Neural cell (in vitro differentiated cells): ENCODE measurements around the gene ZDHHC14. TPM values are rescaled to one million over a fixed set of nuclear protein-coding genes. Genes with fewer than 3 reads are reported as not detected.

Experiments used
- H2AFZ ChIP-seq: fragments of 200-600, 300-800 bp; sonication (generic), shearing (Covaris generic); 2 replicates; pipeline ENCODE4 v1.6.0; 2014; ENCODE audit warnings: low read depth, mild to moderate bottlenecking, antibody characterized with exemption, low read length, moderate library complexity
- H3F3A ChIP-seq: fragments of 200-600 bp; shearing (Covaris generic); 2 replicates; pipeline ENCODE4 v1.6.1; 2016; ENCODE audit warnings: mild to moderate bottlenecking, moderate library complexity, mixed read lengths, antibody characterized with exemption, low read length; ENCODE audit not compliant: insufficient read depth, poor library complexity, severe bottlenecking
- H3K27ac ChIP-seq: fragments of 200-600, 300-800 bp; sonication (generic), shearing (Covaris generic); 2 replicates; pipeline ENCODE4 v1.5.1; 2014; ENCODE audit warnings: mild to moderate bottlenecking, low read length, moderate library complexity
- H3K27me3 ChIP-seq: fragments of 300-800, 200-600 bp; sonication (generic), shearing (Covaris generic); 2 replicates; pipeline ENCODE4 v1.6.0; 2014; ENCODE audit warnings: mild to moderate bottlenecking, low read depth, low read length, moderate library complexity; ENCODE audit not compliant: insufficient read depth
- H3K36me3 ChIP-seq: fragments of 300-800, 200-600 bp; sonication (generic), shearing (Covaris generic); 2 replicates; pipeline ENCODE4 v1.5.1; 2014; ENCODE audit warnings: mild to moderate bottlenecking, antibody characterized with exemption, low read length, moderate library complexity; ENCODE audit not compliant: insufficient read depth
- H3K4me2 ChIP-seq: fragments of 300-800, 200-600 bp; sonication (generic), shearing (Covaris generic); 2 replicates; pipeline ENCODE4 v1.6.0; 2014; ENCODE audit warnings: mild to moderate bottlenecking, low read length
- H3K4me3 ChIP-seq: fragments of 300-800, 200-600 bp; sonication (generic), shearing (Covaris generic); 2 replicates; pipeline ENCODE4 v1.5.1; 2014; ENCODE audit warnings: mild to moderate bottlenecking, low read length, moderate library complexity
- H3K79me2 ChIP-seq: fragments of 200-600 bp; shearing (Covaris generic); replicated peaks from 2 replicates; pipeline ENCODE4 v1.6.0; 2014; ENCODE audit warnings: mild to moderate bottlenecking, low read length, moderate library complexity; ENCODE audit not compliant: insufficient read depth
- H3K9ac ChIP-seq: fragments of 300-800, 200-600 bp; sonication (generic), shearing (Covaris generic); 2 replicates; pipeline ENCODE4 v1.6.1; 2016; ENCODE audit warnings: mild to moderate bottlenecking, low read length, mixed read lengths
- H3K9me2 ChIP-seq: fragments of 200-600 bp; shearing (Covaris generic); 2 replicates; pipeline ENCODE4 v1.6.1; 2016; ENCODE audit warnings: mild to moderate bottlenecking, low read length, mixed read lengths; ENCODE audit not compliant: insufficient read depth
- H3K9me3 ChIP-seq: fragments of 200-600, 300-800 bp; sonication (generic), shearing (Covaris generic); 2 replicates; pipeline ENCODE4 v1.6.1; 2016; ENCODE audit warnings: mild to moderate bottlenecking, mixed run types, low read length, moderate library complexity, mixed read lengths
- H4K20me1 ChIP-seq: fragments of 200-600 bp; shearing (Covaris generic); 2 replicates; pipeline ENCODE4 v1.6.1; 2016; ENCODE audit warnings: mild to moderate bottlenecking, mixed run types; ENCODE audit not compliant: insufficient read depth
- EP300 ChIP-seq: fragments of 450-650 bp; conservative IDR thresholded peaks from 2 replicates; pipeline ENCODE4 v1.6.1; 2014; ENCODE audit warnings: antibody characterized with exemption, mild to moderate bottlenecking, moderate library complexity; ENCODE audit not compliant: poor library complexity, severe bottlenecking
- EZH2 ChIP-seq: fragments of 200-600, 300-800 bp; shearing (Covaris generic), sonication (generic); IDR thresholded peaks from 2 replicates; pipeline ENCODE4 v1.6.1; 2014; ENCODE audit warnings: antibody characterized with exemption, low read length, borderline replicate concordance, mild to moderate bottlenecking; ENCODE audit not compliant: insufficient read depth, poor library complexity, severe bottlenecking
- MXI1 ChIP-seq: fragments of 450-650 bp; conservative IDR thresholded peaks from 2 replicates; pipeline ENCODE4 v1.6.1; 2014; ENCODE audit warnings: antibody characterized with exemption, mild to moderate bottlenecking; ENCODE audit not compliant: poor library complexity, severe bottlenecking
- POLR2AphosphoS5 ChIP-seq: IDR thresholded peaks from 2 replicates; pipeline ENCODE4 v1.6.1; 2012
- RAD21 ChIP-seq: fragments of 450-650 bp; conservative IDR thresholded peaks from 2 replicates; pipeline ENCODE4 v1.6.1; 2014; ENCODE audit warnings: antibody characterized with exemption, mild to moderate bottlenecking, moderate library complexity
- SMC3 ChIP-seq: fragments of 450-650 bp; conservative IDR thresholded peaks from 2 replicates; pipeline ENCODE4 v1.6.1; 2014; ENCODE audit warnings: antibody characterized with exemption, mild to moderate bottlenecking, moderate library complexity; ENCODE audit not compliant: poor library complexity
- TAF1 ChIP-seq: IDR thresholded peaks from 2 replicates; pipeline ENCODE4 v1.6.1; 2012; ENCODE audit warnings: low read depth
- polyA plus RNA-seq: library from polyadenylated mRNA; depleted of rRNA; stranded (reverse); fragments of >200 nt; gene quantifications from 2 replicates; pipeline ENCODE4 v1.2.3, GENCODE V29; 2014
- TF ChIP-seq, protein P1 (sequence below): IDR thresholded peaks from 2 replicates; pipeline ENCODE4 v1.6.1; 2012; ENCODE audit warnings: borderline replicate concordance
- TF ChIP-seq, protein P2 (sequence below): fragments of 450-650 bp; IDR thresholded peaks from 2 replicates; pipeline ENCODE4 v1.5.1; 2014; ENCODE audit warnings: antibody characterized with exemption, mild to moderate bottlenecking, moderate library complexity; ENCODE audit not compliant: poor library complexity, severe bottlenecking

The ZDHHC14 gene
- polyA plus RNA-seq, 1 donor from 2014 or later = 4.1 TPM

GRCh38 chr6:157549468-157549745, 168.4 kb downstream of the ZDHHC14 start:
- H3K4me2 ChIP-seq = no peak overlapping the region
- H3K9me2 ChIP-seq = no peaks in the 10 kb centered on the region
- H3K27ac ChIP-seq = no peak overlapping the region
- no peak overlapping the region for H2AFZ ChIP-seq
- no peaks in the 10 kb centered on the region for H3F3A ChIP-seq
- TF ChIP-seq EZH2 (no peak), SMC3 (no peak), RAD21 (no peak), MXI1 (no peak), POLR2AphosphoS5 (no peak)
- TF ChIP-seq, protein P1, sequence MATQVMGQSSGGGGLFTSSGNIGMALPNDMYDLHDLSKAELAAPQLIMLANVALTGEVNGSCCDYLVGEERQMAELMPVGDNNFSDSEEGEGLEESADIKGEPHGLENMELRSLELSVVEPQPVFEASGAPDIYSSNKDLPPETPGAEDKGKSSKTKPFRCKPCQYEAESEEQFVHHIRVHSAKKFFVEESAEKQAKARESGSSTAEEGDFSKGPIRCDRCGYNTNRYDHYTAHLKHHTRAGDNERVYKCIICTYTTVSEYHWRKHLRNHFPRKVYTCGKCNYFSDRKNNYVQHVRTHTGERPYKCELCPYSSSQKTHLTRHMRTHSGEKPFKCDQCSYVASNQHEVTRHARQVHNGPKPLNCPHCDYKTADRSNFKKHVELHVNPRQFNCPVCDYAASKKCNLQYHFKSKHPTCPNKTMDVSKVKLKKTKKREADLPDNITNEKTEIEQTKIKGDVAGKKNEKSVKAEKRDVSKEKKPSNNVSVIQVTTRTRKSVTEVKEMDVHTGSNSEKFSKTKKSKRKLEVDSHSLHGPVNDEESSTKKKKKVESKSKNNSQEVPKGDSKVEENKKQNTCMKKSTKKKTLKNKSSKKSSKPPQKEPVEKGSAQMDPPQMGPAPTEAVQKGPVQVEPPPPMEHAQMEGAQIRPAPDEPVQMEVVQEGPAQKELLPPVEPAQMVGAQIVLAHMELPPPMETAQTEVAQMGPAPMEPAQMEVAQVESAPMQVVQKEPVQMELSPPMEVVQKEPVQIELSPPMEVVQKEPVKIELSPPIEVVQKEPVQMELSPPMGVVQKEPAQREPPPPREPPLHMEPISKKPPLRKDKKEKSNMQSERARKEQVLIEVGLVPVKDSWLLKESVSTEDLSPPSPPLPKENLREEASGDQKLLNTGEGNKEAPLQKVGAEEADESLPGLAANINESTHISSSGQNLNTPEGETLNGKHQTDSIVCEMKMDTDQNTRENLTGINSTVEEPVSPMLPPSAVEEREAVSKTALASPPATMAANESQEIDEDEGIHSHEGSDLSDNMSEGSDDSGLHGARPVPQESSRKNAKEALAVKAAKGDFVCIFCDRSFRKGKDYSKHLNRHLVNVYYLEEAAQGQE = no peak
- TF ChIP-seq, protein P2, sequence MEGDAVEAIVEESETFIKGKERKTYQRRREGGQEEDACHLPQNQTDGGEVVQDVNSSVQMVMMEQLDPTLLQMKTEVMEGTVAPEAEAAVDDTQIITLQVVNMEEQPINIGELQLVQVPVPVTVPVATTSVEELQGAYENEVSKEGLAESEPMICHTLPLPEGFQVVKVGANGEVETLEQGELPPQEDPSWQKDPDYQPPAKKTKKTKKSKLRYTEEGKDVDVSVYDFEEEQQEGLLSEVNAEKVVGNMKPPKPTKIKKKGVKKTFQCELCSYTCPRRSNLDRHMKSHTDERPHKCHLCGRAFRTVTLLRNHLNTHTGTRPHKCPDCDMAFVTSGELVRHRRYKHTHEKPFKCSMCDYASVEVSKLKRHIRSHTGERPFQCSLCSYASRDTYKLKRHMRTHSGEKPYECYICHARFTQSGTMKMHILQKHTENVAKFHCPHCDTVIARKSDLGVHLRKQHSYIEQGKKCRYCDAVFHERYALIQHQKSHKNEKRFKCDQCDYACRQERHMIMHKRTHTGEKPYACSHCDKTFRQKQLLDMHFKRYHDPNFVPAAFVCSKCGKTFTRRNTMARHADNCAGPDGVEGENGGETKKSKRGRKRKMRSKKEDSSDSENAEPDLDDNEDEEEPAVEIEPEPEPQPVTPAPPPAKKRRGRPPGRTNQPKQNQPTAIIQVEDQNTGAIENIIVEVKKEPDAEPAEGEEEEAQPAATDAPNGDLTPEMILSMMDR = no peak
- peaks cover 5% of the 10 kb centered on the region for H3K9me3 ChIP-seq
- no peaks in the 10 kb centered on the region for H3K36me3 ChIP-seq
- H3K27me3 ChIP-seq = no peaks in the 10 kb centered on the region
- H3K4me3 ChIP-seq = no peak overlapping the region
- H4K20me1 ChIP-seq = no peaks in the 10 kb centered on the region
- no peaks in the 10 kb centered on the region for H3K79me2 ChIP-seq
- no peak overlapping the region for H3K9ac ChIP-seq

GRCh38 chr6:157550114-157550989, 169.4 kb downstream of the ZDHHC14 start:
- Histone ChIP-seq H3K4me2 (no peak overlapping the region), H3F3A (no peaks in the 10 kb centered on the region), H3K4me3 (no peak overlapping the region), H3K36me3 (no peaks in the 10 kb centered on the region), H4K20me1 (no peaks in the 10 kb centered on the region), H3K27ac (no peak overlapping the region), H3K9me3 (no peaks in the 10 kb centered on the region), H3K9ac (no peak overlapping the region), H3K79me2 (no peaks in the 10 kb centered on the region), H3K27me3 (no peaks in the 10 kb centered on the region), H3K9me2 (no peaks in the 10 kb centered on the region), H2AFZ (no peak overlapping the region)
- TF ChIP-seq, protein P1 = no peak
- TF ChIP-seq POLR2AphosphoS5 = no peak
- TF ChIP-seq EP300 = no peak
- TF ChIP-seq EZH2 = no peak
- no peak for TF ChIP-seq MXI1
- TF ChIP-seq SMC3 = no peak
- no peak for TF ChIP-seq RAD21
- TF ChIP-seq TAF1 = no peak
- TF ChIP-seq, protein P2 = no peak
